ENCODE measurements around the gene TRAF4. TPM values are rescaled to one million over a fixed set of nuclear protein-coding genes. Genes with fewer than 3 reads are reported as not detected.

TRAF4 gene
- total and polyA plus RNA-seq, 2 donors (not counting 3 experiments of a cell fraction or from before 2014, with no cell fraction given) = 79.5 to 83.9 TPM

DNA sequence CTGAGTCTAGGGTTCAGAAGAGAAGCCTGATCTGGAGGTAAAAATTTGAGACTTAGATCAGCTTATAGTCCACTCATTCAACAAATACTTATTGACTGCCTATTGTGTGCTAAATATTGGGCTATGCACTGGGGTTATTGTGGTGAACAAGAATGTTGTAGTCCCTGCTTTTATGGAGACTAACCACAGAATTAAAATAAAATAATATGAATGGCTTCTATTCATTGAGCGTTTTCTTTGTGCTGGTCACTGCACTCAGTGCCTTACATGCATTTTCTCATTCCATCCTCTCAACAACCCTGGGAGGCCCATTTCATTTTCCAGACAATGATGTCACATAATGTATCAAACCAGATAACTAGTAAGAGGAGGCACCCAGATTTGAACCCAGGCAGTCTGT is 10.5 kb upstream of the TRAF4 start:
- ChIA-PET POLR2A (no interaction called here), CTCF (interaction anchor here (0.5 to 13.7 kb wide), 2 partner anchors 14 to 98 kb away, joined by 4 to 602 read pairs; partner anchors contain the start of gene TRAF4)
- H3K27ac ChIP-seq (ENCODE audit: insufficient read depth, low read depth, low read length) = no peak overlapping the region
- BruUV-seq (replicated peaks) = no TSS peak
- intact Hi-C loops (cut with micrococcal nuclease) = no loop called here
- H4K20me1 ChIP-seq (replicated peaks; ENCODE audit: control insufficient read depth, extremely low read depth, insufficient read depth, low read length) = no peaks in the 10 kb centered on the region
- no peak overlapping the region for H2AFZ ChIP-seq (ENCODE audit: low read depth, low read length)
- H3K9me3 ChIP-seq (replicated peaks; ENCODE audit: control insufficient read depth, insufficient read depth, low read length) = no peaks in the 10 kb centered on the region
- no peak for TF ChIP-seq GATA2 (IDR thresholded peaks at IDR 0.05; ENCODE audit: insufficient read depth, insufficient read length, low read depth, low read length)
- DNase-seq (ENCODE audit: low read depth, low spot score) = no peak
- H3K27me3 ChIP-seq (ENCODE audit: control insufficient read depth in 2 of 2, insufficient read depth in 2 of 2, low read length in 2 of 2) = no peaks in the 10 kb centered on the region
- H3K36me3 ChIP-seq (ENCODE audit: control insufficient read depth in 2 of 2, extremely low read depth in 1 of 2, insufficient read depth in 2 of 2, low read length in 2 of 2) = no peaks in the 10 kb centered on the region
- H3K9me1 ChIP-seq (replicated peaks; ENCODE audit: control insufficient read depth, extremely low read depth, insufficient read depth, low read length) = no peaks in the 10 kb centered on the region
- H3K4me2 ChIP-seq (ENCODE audit: insufficient read depth, low read length) = no peak overlapping the region
- no peak for FAIRE-seq
- no peaks in the 10 kb centered on the region for H3K79me2 ChIP-seq (ENCODE audit: control insufficient read depth, insufficient read depth, low read length)
- H3K4me3 ChIP-seq (replicated peaks in 1 of 3; ENCODE audit: insufficient read depth in 1 of 3, low read depth in 1 of 3, low read length in 3 of 3) = no peak overlapping the region
- no peak overlapping the region for H3K9ac ChIP-seq (replicated peaks; ENCODE audit: extremely low read depth, insufficient read depth, low read length)
- dilution Hi-C loops (cut with MboI; ENCODE audit: extremely low pct_ligation_motif_present, low sequenced_read_pairs) = no loop called here
- H3K4me1 ChIP-seq (ENCODE audit: control insufficient read depth, extremely low read depth, insufficient read depth, low read length) = no peaks in the 10 kb centered on the region

- TF ChIP-seq MYC (IDR thresholded peaks at IDR 0.05; ENCODE audit: low read depth, low read length) (no peak), JUN (IDR thresholded peaks at IDR 0.05; ENCODE audit: borderline replicate concordance, insufficient read depth, insufficient read length, low read depth) (no peak), POLR2AphosphoS5 (IDR thresholded peaks at IDR 0.05; ENCODE audit: insufficient read depth, low read depth, low read length) (no peak), EZH2 (IDR thresholded peaks at IDR 0.05; ENCODE audit: borderline replicate concordance, low read depth, low read length, severe bottlenecking) (no peak), GATA2 (IDR thresholded peaks at IDR 0.05; ENCODE audit: insufficient read depth, insufficient read length, low read depth, low read length) (no peak), FOS (IDR thresholded peaks at IDR 0.05; ENCODE audit: borderline replicate concordance, insufficient read depth, low read length) (no peak), POLR2A (IDR thresholded peaks at IDR 0.05; ENCODE audit: low read depth, low read length) (no peak)
- POLR2A ChIA-PET = no interaction called here
- BruUV-seq (replicated peaks) = no TSS peak
These were observed 9.0 kb upstream of the TRAF4 start for GRCh38 chr17:28734712-28735241.

More at GRCh38 chr17:28734712-28735241, 9.0 kb upstream of the TRAF4 start:
- H3K36me3 ChIP-seq (ENCODE audit: control insufficient read depth in 2 of 2, extremely low read depth in 1 of 2, insufficient read depth in 2 of 2, low read length in 2 of 2) = no peaks in the 10 kb centered on the region
- no peaks in the 10 kb centered on the region for H3K9me3 ChIP-seq (replicated peaks; ENCODE audit: control insufficient read depth, insufficient read depth, low read length)
- DNase-seq (ENCODE audit: low read depth, low spot score) = no peak
- H3K79me2 ChIP-seq (ENCODE audit: control insufficient read depth, insufficient read depth, low read length) = no peaks in the 10 kb centered on the region
- H3K4me3 ChIP-seq (replicated peaks in 1 of 3; ENCODE audit: insufficient read depth in 1 of 3, low read depth in 1 of 3, low read length in 3 of 3) = no peak overlapping the region
- CTCF ChIA-PET = interaction anchor here (1.4 to 13.7 kb wide), 2 partner anchors 8 to 12 kb away, joined by 8 to 602 read pairs; partner anchors contain the start of gene TRAF4
- H4K20me1 ChIP-seq (replicated peaks; ENCODE audit: control insufficient read depth, extremely low read depth, insufficient read depth, low read length) = no peaks in the 10 kb centered on the region
- intact Hi-C loops (cut with micrococcal nuclease) = no loop called here
- no peak overlapping the region for H3K4me2 ChIP-seq (ENCODE audit: insufficient read depth, low read length)
- H3K9me1 ChIP-seq (replicated peaks; ENCODE audit: control insufficient read depth, extremely low read depth, insufficient read depth, low read length) = no peaks in the 10 kb centered on the region
- no peaks in the 10 kb centered on the region for H3K4me1 ChIP-seq (ENCODE audit: control insufficient read depth, extremely low read depth, insufficient read depth, low read length)
- H2AFZ ChIP-seq (ENCODE audit: low read depth, low read length) = no peak overlapping the region
- dilution Hi-C loops (cut with MboI; ENCODE audit: extremely low pct_ligation_motif_present, low sequenced_read_pairs) = no loop called here
- H3K9ac ChIP-seq (replicated peaks; ENCODE audit: extremely low read depth, insufficient read depth, low read length) = no peak overlapping the region
- no peak overlapping the region for H3K27ac ChIP-seq (ENCODE audit: insufficient read depth, low read depth, low read length)
- no peaks in the 10 kb centered on the region for H3K27me3 ChIP-seq (ENCODE audit: control insufficient read depth in 2 of 2, insufficient read depth in 2 of 2, low read length in 2 of 2)
- no peak for FAIRE-seq

Data from endothelial cell of umbilical vein (primary cell).